T-helper 1 cell (primary cell): ENCODE measurements around the gene CASQ2.

ENCODE experiments used
- DNase-seq, 5 donors: peaks; one replicate each; pipeline ENCODE4 v3.0.0-alpha.2; 2012 to 2020

Gene CASQ2

DNA sequence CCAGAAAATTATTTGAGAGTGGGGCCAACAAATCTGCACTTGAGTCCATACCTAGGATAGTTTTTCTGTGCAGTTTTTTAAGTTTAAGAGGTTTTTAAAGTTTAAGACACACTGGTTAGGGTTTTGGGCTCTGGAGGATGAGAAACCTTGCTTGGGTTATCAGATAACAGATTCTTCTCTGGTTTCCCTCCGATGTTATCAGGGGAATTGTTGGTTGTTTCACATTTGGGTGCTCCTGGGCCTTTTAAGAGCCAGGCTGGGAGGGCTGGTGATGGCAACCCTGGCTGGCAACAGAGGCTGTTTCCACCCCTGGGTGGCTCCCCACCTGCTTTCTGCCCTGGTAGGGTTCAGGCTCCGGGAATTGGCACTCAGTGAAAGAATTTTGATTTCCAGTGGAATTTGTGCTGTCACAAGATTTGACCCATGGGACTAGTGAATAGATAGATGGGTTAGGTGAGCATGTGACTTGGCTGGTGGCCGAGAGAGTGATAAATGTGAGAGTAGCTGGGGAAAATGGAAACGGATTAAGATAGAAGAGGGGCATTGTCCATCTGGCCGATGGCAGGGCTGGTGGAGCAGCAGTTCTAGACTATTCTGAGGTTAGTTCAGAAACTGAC is 111.9 kb downstream of the CASQ2 start:
- DNase-seq: no peak

DNA sequence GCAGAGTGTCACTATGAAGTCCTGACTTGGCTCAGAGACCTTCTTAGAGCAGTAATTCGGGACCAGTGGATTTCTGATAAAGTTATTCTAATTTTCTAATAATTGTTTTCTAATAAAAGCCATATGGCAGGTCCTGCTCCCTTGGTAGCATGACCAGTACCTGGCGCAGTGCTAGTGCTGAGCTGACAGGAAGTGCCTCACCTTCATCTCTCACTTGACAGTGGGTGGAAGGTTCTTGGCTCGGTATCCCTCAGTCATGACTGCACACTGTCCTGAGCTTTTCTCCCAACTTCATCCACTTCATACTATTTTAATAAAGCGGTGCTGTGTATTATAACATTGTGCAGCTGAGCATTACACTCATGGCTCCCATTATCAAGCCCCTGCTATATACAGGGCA is 112.6 kb downstream of the CASQ2 start:
- DNase-seq: no peak

DNA sequence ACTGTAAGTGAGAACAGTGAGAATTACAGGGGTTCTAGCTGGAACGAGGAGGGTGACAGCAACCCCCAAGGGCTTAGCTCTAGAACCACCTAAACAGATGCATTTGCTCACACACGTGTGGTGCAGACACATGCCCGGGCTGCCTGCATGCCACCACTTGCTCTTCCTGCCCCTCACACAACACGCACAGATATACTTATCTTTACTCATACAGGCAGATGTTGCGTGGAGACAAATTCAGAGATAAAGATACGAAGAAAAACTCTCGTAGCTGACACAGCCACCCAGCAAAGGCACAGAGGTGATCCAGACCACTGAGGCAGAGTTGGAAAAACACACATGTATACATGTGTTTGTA is 113.2 kb downstream of the CASQ2 start:
- DNase-seq: no peak

DNA sequence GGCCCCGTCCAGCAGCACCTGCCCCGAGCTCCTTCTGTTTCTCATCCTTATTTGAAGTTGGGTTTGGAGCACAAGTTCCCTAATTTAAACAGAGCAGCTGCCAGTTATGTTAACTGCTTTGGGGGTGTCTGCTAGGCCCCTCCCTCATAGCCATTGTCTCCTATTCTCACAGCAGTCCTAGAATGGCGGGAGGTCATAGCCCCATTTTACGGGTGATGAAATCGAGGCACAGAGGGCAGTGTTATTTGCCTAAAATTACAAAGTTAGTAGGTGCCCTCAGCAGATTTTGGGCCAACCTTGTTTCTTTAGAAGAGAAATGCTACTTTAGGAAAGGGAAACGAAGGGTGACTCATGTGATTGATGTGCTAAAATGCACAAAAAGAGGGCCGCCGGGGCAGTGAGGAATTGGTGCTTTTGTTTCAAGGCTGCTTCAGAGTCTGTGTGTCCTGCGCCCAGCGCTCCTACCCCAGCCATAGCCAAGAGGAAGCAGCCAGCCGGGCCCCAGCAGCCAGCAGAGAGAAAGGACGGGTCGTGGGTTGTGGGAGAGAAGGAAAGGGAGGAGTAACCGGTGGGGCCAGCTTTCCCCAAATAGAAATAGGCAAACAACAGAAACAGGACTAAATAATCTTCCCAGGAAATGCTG is 113.7 kb downstream of the CASQ2 start:
- DNase-seq: no peak

DNA sequence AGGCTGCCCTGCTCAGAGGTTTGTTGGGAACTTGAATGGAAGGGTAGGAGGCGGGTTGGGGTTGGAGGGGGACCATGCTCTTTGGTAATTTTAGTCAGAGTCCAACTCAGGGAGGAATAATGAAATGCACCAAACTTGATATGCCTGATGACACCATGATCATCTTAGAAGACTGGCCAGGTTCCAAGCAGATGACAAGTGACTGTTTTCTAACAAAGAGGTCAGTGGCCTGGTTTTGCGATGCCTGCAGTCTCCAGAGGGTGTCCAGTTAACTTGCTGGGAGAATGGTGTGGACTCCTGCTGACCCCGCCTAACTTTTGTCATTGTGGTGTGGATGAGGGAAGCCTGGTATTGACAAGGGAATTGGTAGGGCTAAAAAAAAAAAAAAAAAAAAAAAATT is 114.4 kb downstream of the CASQ2 start:
- no peak for DNase-seq

DNA sequence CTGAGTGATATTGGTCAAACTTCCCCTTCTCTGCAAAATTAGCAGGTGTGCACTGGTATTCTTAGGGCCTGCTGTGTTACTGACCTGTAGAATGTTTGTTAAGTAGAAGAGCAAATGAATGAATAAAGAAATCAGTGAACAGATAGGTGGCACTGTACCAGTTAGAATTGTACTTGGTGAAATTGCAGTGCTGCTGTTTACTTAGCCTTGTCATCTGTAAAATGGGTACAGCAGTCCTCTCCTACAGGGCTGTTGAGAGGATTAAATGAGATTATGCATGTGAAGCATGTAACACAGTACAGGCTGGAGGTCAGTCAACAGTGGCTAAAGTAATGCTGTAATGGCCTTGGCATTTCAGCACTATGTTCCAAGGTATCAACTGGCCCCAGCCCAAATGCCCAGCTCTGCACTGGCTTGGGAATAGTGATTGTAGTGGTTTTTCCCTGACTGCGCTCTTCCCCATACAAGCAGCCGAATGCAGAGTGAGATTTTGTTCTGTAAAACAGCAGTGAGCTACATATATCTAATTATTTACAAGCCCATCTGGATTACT is 116.2 kb downstream of the CASQ2 start:
- DNase-seq: no peak

DNA sequence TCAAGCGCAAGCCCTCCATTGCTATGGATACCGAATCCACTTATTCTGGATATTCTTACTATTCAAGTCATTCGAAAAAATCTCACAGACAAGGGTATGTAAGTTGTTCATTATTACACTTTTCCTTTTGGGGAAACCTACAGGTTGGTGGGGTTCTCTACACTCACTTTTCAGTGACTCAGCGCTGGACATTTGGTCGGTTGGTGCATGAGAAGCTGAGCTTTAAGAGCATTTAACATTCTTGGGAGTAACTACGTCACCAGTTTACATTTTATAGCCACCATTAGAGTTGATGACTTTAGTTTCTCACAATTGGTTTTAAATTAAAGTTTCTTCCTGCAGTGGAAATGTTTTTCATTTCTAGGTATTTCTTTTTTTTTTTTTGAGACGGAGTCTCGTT is 117.1 kb downstream of the CASQ2 start:
- no peak for DNase-seq

DNA sequence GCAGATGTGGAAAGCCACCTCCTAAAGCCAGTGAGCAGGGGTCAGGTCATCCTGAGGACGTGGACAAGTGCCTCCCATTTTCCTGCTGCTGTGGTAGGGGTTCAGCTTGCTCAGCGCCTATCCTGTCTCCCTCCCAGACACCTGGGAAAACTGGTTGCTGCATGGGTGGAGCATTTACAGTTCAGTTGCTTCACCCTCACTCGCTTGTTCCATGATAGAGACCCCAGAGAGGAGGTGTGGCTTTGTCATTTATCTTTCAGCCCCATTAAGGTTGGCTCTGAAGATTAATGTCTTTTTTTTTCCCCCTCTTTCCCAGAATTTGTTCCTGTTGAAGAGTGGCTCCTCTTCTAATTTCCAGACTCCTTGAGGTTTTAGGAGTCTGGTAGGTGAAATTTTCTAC is 117.6 kb downstream of the CASQ2 start:
- DNase-seq: no peak
